OCI-LY3 (cell line): ENCODE measurements around the gene MLC1.

ENCODE experiments used
- EZH2phosphoT487 ChIP-seq: fragments of 200-600 bp; shearing (Covaris generic); IDR thresholded peaks from 2 replicates; pipeline ENCODE4 v1.6.1; 2018; ENCODE audit warnings: antibody characterized with exemption, mixed run types, low read depth
- TF ChIP-seq, protein P1 (sequence below): fragments of 200-600, 300-600 bp; sonication (generic); IDR thresholded peaks from 2 replicates; pipeline ENCODE4 v1.5.1; 2014; ENCODE audit warnings: antibody characterized with exemption, low read length, low read depth

- TF ChIP-seq, protein P1, sequence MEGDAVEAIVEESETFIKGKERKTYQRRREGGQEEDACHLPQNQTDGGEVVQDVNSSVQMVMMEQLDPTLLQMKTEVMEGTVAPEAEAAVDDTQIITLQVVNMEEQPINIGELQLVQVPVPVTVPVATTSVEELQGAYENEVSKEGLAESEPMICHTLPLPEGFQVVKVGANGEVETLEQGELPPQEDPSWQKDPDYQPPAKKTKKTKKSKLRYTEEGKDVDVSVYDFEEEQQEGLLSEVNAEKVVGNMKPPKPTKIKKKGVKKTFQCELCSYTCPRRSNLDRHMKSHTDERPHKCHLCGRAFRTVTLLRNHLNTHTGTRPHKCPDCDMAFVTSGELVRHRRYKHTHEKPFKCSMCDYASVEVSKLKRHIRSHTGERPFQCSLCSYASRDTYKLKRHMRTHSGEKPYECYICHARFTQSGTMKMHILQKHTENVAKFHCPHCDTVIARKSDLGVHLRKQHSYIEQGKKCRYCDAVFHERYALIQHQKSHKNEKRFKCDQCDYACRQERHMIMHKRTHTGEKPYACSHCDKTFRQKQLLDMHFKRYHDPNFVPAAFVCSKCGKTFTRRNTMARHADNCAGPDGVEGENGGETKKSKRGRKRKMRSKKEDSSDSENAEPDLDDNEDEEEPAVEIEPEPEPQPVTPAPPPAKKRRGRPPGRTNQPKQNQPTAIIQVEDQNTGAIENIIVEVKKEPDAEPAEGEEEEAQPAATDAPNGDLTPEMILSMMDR = no peak
- TF ChIP-seq EZH2phosphoT487 = no peak
These were observed 34.6 kb upstream of the MLC1 start for GRCh38 chr22:50119768-50120251.
